IMR-90 (cell line): ENCODE data around the gene ZNF318. TPM values are rescaled to one million over a fixed set of nuclear protein-coding genes. Genes with fewer than 3 reads are reported as not detected.
A peak's percentile ranks its signal among the peaks of the same experiment; 100 is the strongest.
"Not testable (repeated sequence)": the region's sequence is repeated elsewhere in the genome, so short reads cannot be mapped to it uniquely, and the experiment has no call there.

Experiments used
- ATAC-seq: fragments of 200-7000 bp; cut with Tn5 transposase; 2 replicates; pipeline ENCODE4 v1.9.1; 2020; ENCODE audit warnings: low read depth, mild to moderate bottlenecking, moderate library complexity
- BruUV-seq: library from RNA; stranded (reverse); fragments of 400-500 nt; replicated peaks from 2 replicates; lab custom pipeline; 2021; lab: Mats Ljungman, UMichigan
- CTCF ChIA-PET: fragments of 300-600 bp; formaldehyde crosslinking; extraction: SDS; loops from one replicate; lab custom pipeline; 2021; ENCODE audit warnings: antibody characterized with exemption; lab: Yijun Ruan, JAX
- POLR2A ChIA-PET: fragments of 300-600 bp; sonication (Branson Sonifier 250); formaldehyde crosslinking; loops from one replicate; lab custom pipeline; 2022; ENCODE audit warnings: antibody characterized with exemption; ENCODE audit not compliant: unreplicated experiment; lab: Charles Lee
- DNase-seq: peaks from one replicate; pipeline ENCODE4 v3.0.0; 2013
- H2AFZ ChIP-seq: replicated peaks from 2 replicates; pipeline ENCODE3; 2013; ENCODE audit warnings: low read length, mild to moderate bottlenecking; ENCODE audit not compliant: poor library complexity
- H2AK5ac ChIP-seq: 2 replicates; pipeline ENCODE4 v1.6.1; 2013; ENCODE audit warnings: low read depth, low read length, inconsistent platforms
- H2AK9ac ChIP-seq: replicated peaks from 2 replicates; pipeline ENCODE3; 2013; ENCODE audit warnings: mild to moderate bottlenecking, low read depth, low read length, moderate library complexity; ENCODE audit not compliant: poor library complexity
- H2BK120ac ChIP-seq: 2 replicates; pipeline ENCODE4 v1.6.1; 2013; ENCODE audit warnings: low read depth, low read length, inconsistent platforms
- H2BK15ac ChIP-seq: 3 replicates; pipeline ENCODE4 v1.6.1; 2013; ENCODE audit warnings: low read depth, low read length, inconsistent platforms
- H2BK20ac ChIP-seq: 2 replicates; pipeline ENCODE4 v1.6.1; 2013; ENCODE audit warnings: low read depth, mild to moderate bottlenecking, inconsistent platforms, low read length, moderate library complexity
- H2BK5ac ChIP-seq: 2 replicates; pipeline ENCODE4 v1.6.1; 2013; ENCODE audit warnings: mild to moderate bottlenecking, low read depth, low read length, inconsistent platforms; ENCODE audit not compliant: poor library complexity, severe bottlenecking
- H3K14ac ChIP-seq: replicated peaks from 2 replicates; pipeline ENCODE4 v1.6.1; 2013; ENCODE audit warnings: low read depth, low read length, inconsistent platforms
- H3K18ac ChIP-seq: 2 replicates; pipeline ENCODE4 v1.6.1; 2013; ENCODE audit warnings: low read depth, low read length, control low read depth
- H3K23ac ChIP-seq: 2 replicates; pipeline ENCODE4 v1.6.1; 2013; ENCODE audit warnings: low read depth, low read length, inconsistent platforms
- H3K27ac ChIP-seq: 2 replicates; pipeline ENCODE4 v1.5.1; 2013; ENCODE audit warnings: mild to moderate bottlenecking, control low read depth, low read length; ENCODE audit not compliant: insufficient read depth
- H3K27me3 ChIP-seq: 2 replicates; pipeline ENCODE4 v1.6.1; 2013; ENCODE audit warnings: low read length; ENCODE audit not compliant: control insufficient read depth, insufficient read depth
- H3K36me3 ChIP-seq: 2 replicates; pipeline ENCODE4 v1.6.1; 2013; ENCODE audit warnings: low read length, mixed read lengths; ENCODE audit not compliant: control insufficient read depth, insufficient read depth
- H3K4ac ChIP-seq: 2 replicates; pipeline ENCODE4 v1.6.1; 2013; ENCODE audit warnings: low read depth, low read length, inconsistent platforms
- H3K4me1 ChIP-seq: 2 replicates; pipeline ENCODE4 v1.6.1; 2013; ENCODE audit warnings: low read length, mixed read lengths; ENCODE audit not compliant: control insufficient read depth, insufficient read depth
- H3K4me2 ChIP-seq: 2 replicates; pipeline ENCODE4 v1.6.1; 2013; ENCODE audit warnings: low read depth, mild to moderate bottlenecking, control low read depth, low read length, moderate library complexity
- H3K4me3 ChIP-seq: 2 replicates; pipeline ENCODE4 v1.5.1; 2013; ENCODE audit warnings: low read depth, mild to moderate bottlenecking, control low read depth, low read length, moderate library complexity; ENCODE audit not compliant: insufficient read depth
- H3K56ac ChIP-seq: 2 replicates; pipeline ENCODE4 v1.6.1; 2013; ENCODE audit warnings: low read length, inconsistent platforms; ENCODE audit not compliant: insufficient read depth; ENCODE audit errors: extremely low read depth
- H3K79me1 ChIP-seq, 2 experiments: 2 replicates each; pipeline ENCODE4 v1.6.1; 2013; ENCODE audit warnings: low read length in 2 of 2, inconsistent platforms in 1 of 2, low read depth in 1 of 2
- H3K9ac ChIP-seq: 2 replicates; pipeline ENCODE4 v1.6.1; 2013; ENCODE audit warnings: low read depth, low read length, control low read depth
- H3K9me1 ChIP-seq: 2 replicates; pipeline ENCODE4 v1.6.1; 2013; ENCODE audit warnings: low read length, inconsistent platforms; ENCODE audit not compliant: insufficient read depth
- H3K9me3 ChIP-seq: 2 replicates; pipeline ENCODE4 v1.6.1; 2013; ENCODE audit warnings: low read length; ENCODE audit not compliant: control insufficient read depth, insufficient read depth
- H4K20me1 ChIP-seq: 2 replicates; pipeline ENCODE4 v1.6.1; 2013; ENCODE audit warnings: low read length, inconsistent platforms; ENCODE audit not compliant: insufficient read depth
- H4K5ac ChIP-seq: 2 replicates; pipeline ENCODE4 v1.6.1; 2013; ENCODE audit warnings: mild to moderate bottlenecking, low read depth, low read length, control low read depth
- H4K8ac ChIP-seq, 2 experiments: 2 replicates each; pipeline ENCODE4 v1.6.1; 2013; ENCODE audit warnings: low read depth in 2 of 2, low read length in 2 of 2, control low read depth in 1 of 2, inconsistent platforms in 1 of 2
- H4K91ac ChIP-seq: 2 replicates; pipeline ENCODE4 v1.6.1; 2013; ENCODE audit warnings: low read depth, low read length, inconsistent platforms; ENCODE audit not compliant: insufficient read depth
- WGBS, 2 experiments: methylation state at CpG; one replicate each; pipeline versions ENCODE4 v1.1.5 to v1.1.7; 2013; ENCODE audit warnings: missing lambda C conversion rate in 2 of 2; ENCODE audit not compliant: insufficient read length in 1 of 2; ENCODE audit errors: extremely low coverage in 2 of 2; 5-methylcytosine and 5-hydroxymethylcytosine counted together
- dilution Hi-C: fragments of 300-500 bp; cut with HindIII; formaldehyde crosslinking; loops from one replicate; pipeline ENCODE4 v1.14.3; 2018; ENCODE audit warnings: low sequenced_read_pairs; ENCODE audit not compliant: unreplicated experiment
- in situ Hi-C: fragments of 300-500 bp; cut with MboI; formaldehyde crosslinking; loops from 3 replicates; pipeline ENCODE4 v1.14.3; 2019; ENCODE audit warnings: low sequenced_read_pairs, inconsistent platforms, mixed read lengths
- intact Hi-C: fragments of 100-400 bp; cut with micrococcal nuclease; formaldehyde crosslinking; loops from 2 replicates; pipeline ENCODE4 v1.10.0; 2022
- polyA plus RNA-seq, 3 experiments: library from polyadenylated mRNA; depleted of rRNA; stranded (reverse); fragments of >200 nt; gene quantifications; 2 replicates each; pipeline ENCODE4 v1.2.3, GENCODE V29; 2012; ENCODE audit warnings: low replicate concordance in 1 of 3
- total RNA-seq: library from RNA; depleted of rRNA; stranded (reverse); fragments of >200 nt; gene quantifications from 2 replicates; pipeline ENCODE4 v1.2.3, GENCODE V29; 2012

Gene ZNF318
- total and polyA plus RNA-seq, 2 of the 4 experiments (the other 2 are of a cell fraction) = 5.7 to 6.6 TPM

- H3K4me1 ChIP-seq, H3K27me3 ChIP-seq, H2BK120ac ChIP-seq, ATAC-seq, H3K9me3 ChIP-seq, H2BK20ac ChIP-seq, H4K20me1 ChIP-seq, DNase-seq, POLR2A ChIA-PET, dilution Hi-C loops, in situ Hi-C loops, BruUV-seq, H3K36me3 ChIP-seq, H3K9me1 ChIP-seq: not testable (repeated sequence)
- Histone ChIP-seq H3K18ac (peak overlapping the region; percentile 53; the same call in 1 of the 2 replicates), H4K8ac (peak overlapping the region; percentile 99 to 100), H3K14ac (peak overlapping the region; percentile 86), H3K4me3 (peak overlapping the region; percentile 33), H3K27ac (peak overlapping the region; percentile 83), H4K5ac (peak overlapping the region; percentile 92), H3K79me1 (peaks cover 25 to 34% of the 10 kb centered on the region in 2 experiments), H4K91ac (peak overlapping the region; percentile 82), H2AK5ac (peak overlapping the region; percentile 88), H3K4me2 (peak overlapping the region; percentile 82), H3K9ac (peak overlapping the region; percentile 81), H2BK15ac (peak overlapping the region; percentile 65; the same call in 2 of the 3 replicates), H3K4ac (peak overlapping the region; percentile 92), H3K23ac (peak overlapping the region; percentile 28; the same call in 1 of the 2 replicates), H3K56ac (peak overlapping the region; percentile 54; the same call in 1 of the 2 replicates), H2AFZ (peak overlapping the region; percentile 93), H2AK9ac (peak overlapping the region; percentile 92), H2BK5ac (peak overlapping the region; percentile 65)
- intact Hi-C loops = loop anchor here (5.0 kb wide), 1 partner anchor 298 kb away; no protein-coding TSS in a partner anchor
- CTCF ChIA-PET = interaction anchor here (1.8 kb wide), 1 partner anchor 16 kb away, joined by 5 read pairs; no protein-coding TSS in a partner anchor
- 53% methylated on average over 6 of the region's 16 CpGs; no CpG with 5 or more reads in 1 of the 2 experiments for WGBS, 2 experiments
Observed at GRCh38 chr6:43370003-43370580, 645 bp upstream of the ZNF318 start.
